Astrocyte of the spinal cord (primary cell): ENCODE data around the gene CCDC127.

Experiments
- DNase-seq: peaks from one replicate; pipeline ENCODE4 v3.0.0; 2011; ENCODE audit warnings: low read depth, low spot score
- H3K4me3 ChIP-seq: 2 replicates; pipeline ENCODE4 v1.5.1; 2011; ENCODE audit warnings: low read depth, mild to moderate bottlenecking, low read length, moderate library complexity
- CTCF ChIP-seq: IDR thresholded peaks from 2 replicates; pipeline ENCODE4 v1.5.1; 2012; ENCODE audit warnings: low read depth, mild to moderate bottlenecking, low read length, inconsistent platforms
- in situ Hi-C: cut with HindIII; loops from 2 replicates; pipeline ENCODE4 v1.10.0; 2017; ENCODE audit warnings: low sequenced_read_pairs

The CCDC127 gene

GRCh38 chr5:153256-153655 is 64.7 kb downstream of the CCDC127 start:
- H3K4me3 ChIP-seq: peak overlapping the region; percentile 20
- in situ Hi-C loops: no loop called here
- DNase-seq: peak; percentile 79
- TF ChIP-seq CTCF: no peak

- DNase-seq: no peak
- TF ChIP-seq CTCF: no peak
- in situ Hi-C loops: no loop called here
These were observed 65.9 kb downstream of the CCDC127 start for GRCh38 chr5:152077-152476.

GRCh38 chr5:150746-151145 is 67.2 kb downstream of the CCDC127 start:
- in situ Hi-C loops: no loop called here
- DNase-seq: no peak
- TF ChIP-seq CTCF: no peak
- H3K4me3 ChIP-seq: no peak overlapping the region

More at GRCh38 chr5:152077-152476, 65.9 kb downstream of the CCDC127 start:
- H3K4me3 ChIP-seq: no peak overlapping the region

DNA sequence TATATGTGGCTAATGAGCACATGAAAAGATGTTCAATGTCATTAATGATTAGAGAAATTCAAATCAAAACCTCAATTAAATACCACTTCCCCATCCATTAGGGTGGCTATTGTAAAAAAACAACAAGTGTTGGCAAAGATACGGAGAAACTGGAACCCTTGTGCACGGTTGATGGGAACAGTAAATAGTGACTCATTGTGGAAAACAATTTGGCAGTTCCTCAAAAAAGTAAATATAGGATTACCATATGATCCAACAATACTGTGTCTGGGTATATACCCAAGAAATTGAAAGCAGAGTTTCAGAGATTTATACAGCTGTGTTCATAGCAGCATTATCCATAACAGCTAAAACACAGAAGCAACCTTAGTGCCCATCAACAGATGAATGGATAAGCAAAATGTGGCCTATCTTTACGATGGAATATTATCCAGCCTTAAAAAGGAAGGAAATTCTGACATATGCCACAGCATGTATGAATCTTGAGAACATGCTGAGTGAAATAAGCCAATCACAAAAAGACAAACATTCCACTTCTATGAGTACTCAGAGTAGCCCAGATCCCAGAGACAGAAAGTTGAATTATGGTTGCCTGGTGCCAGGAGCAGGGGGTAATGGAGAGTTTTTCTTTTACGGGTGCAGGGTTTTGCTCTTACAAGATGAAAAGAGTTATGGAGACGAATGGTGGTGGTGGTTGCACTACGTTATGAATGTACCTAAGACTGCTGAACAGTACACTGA is 68.0 kb downstream of the CCDC127 start:
- no peak for TF ChIP-seq CTCF
- H3K4me3 ChIP-seq: no peak overlapping the region
- in situ Hi-C loops: no loop called here
- DNase-seq: peak; percentile 81

DNA sequence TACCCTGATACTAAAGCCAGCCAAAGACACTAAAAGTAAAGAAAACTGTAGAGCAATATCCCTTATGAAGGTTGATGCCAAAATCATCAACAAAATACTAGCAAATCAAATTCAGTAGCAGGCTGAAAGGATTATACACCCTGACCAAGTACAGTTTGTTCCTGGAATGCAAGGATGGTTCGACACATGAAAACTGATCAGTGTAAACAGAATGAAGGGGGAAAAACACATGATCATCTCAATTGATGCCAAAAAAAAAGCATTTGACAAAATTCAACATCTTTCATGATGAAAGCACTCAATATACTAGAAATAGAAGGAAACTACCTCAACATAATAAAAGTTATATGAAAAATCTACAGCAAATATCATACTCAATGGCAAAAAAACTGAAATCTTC is 70.2 kb downstream of the CCDC127 start:
- no peak for TF ChIP-seq CTCF
- no peak overlapping the region for H3K4me3 ChIP-seq
- in situ Hi-C loops: no loop called here
- DNase-seq: no peak
